A549 treated with GW870086 at 1 μM for 4 hours (cell line): ENCODE data around the gene AP2A2. TPM values are rescaled to one million over a fixed set of nuclear protein-coding genes. Genes with fewer than 3 reads are reported as not detected.

Source experiments
- total RNA-seq: library from RNA; stranded (reverse); fragments of 200-300 nt; extraction: Qiagen RNA extraction; gene quantifications from 5 replicates; pipeline ENCODE4 v1.2.3, GENCODE V29; 2022; ENCODE audit warnings: low read depth

Gene AP2A2
- 33.0 to 41.4 TPM (median 36.8 TPM) in 5 replicates for total RNA-seq

GRCh38 chr11:925496-926301, at the start of gene AP2A2:
AP2A2 (plus strand) TSS chr11:925870; CDS start chr11:926022, 152 bp downstream.

DNA sequence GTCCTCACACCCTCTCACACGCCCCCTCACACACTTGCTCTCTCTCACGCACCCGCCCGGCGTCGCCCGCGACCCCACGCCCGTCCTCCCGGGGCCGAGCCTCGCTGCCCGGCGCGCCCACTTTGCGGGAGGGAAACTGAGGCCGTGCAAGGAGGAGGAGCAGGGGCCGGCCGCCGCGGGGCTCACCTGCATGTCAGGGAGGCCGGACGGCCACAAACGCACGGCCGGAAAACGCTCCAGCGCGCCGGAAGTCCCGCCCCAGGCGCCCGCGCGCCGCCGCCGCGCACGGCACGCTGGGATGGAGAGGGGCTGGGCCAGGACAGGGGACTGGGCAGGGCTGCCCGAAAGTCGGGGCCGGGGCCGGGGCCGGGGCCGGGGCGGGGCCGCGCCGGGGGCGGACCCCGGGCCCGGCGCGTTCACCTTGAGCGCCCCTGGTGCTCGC, 15.1 kb upstream of the AP2A2 start, which contains the start of gene CHID1:
Gene CHID1 (minus strand): TSS at position 222 of the 442 bp plus-strand sequence. CDS start 5,994 bp downstream, outside the sequence.

GRCh38 chr11:1036303-1036923, 110.7 kb downstream of the AP2A2 start, which contains the start of gene MUC6:
MUC6 (minus strand) TSS chr11:1036718; CDS start chr11:1036655, 63 bp downstream.

Other genes with a start within 250 kb of the AP2A2 start
- gene DEAF1, start 230.6 kb upstream of the AP2A2 start, total RNA-seq, result 26.1 to 38.9 TPM (median 32.1 TPM) in 5 replicates
- 8.4 to 10.4 TPM (median 10.0 TPM) in 5 replicates for gene TMEM80, start 230.1 kb upstream of the AP2A2 start, total RNA-seq
- 76.9 to 131 TPM (median 114 TPM) in 5 replicates for gene EPS8L2, start 219.6 kb upstream of the AP2A2 start, total RNA-seq
- gene TALDO1, start 178.4 kb upstream of the AP2A2 start, total RNA-seq, result 394 to 439 TPM (median 414 TPM) in 5 replicates
- 36.6 to 48.9 TPM (median 44.7 TPM) in 5 replicates for gene GATD1, start 148.4 kb upstream of the AP2A2 start, total RNA-seq
- 1.2 to 2.7 TPM (median 1.9 TPM) in 5 replicates for gene CEND1, start 135.8 kb upstream of the AP2A2 start, total RNA-seq
- gene SLC25A22, start 127.6 kb upstream of the AP2A2 start, total RNA-seq, result 21.8 to 34.9 TPM (median 34.1 TPM) in 5 replicates
- gene PIDD1, start 120.6 kb upstream of the AP2A2 start, total RNA-seq, result 8.6 to 14.2 TPM (median 13.8 TPM) in 5 replicates
- gene RPLP2, start 115.9 kb upstream of the AP2A2 start, total RNA-seq, result 1,669 to 2,765 TPM (median 2,317 TPM) in 5 replicates
- gene PNPLA2, start 107.0 kb upstream of the AP2A2 start, total RNA-seq, result 36.8 to 63.3 TPM (median 53.7 TPM) in 5 replicates
- gene CRACR2B, start 98.0 kb upstream of the AP2A2 start, total RNA-seq, result 5.0 to 6.2 TPM (median 5.5 TPM) in 5 replicates
- gene CD151, start 92.9 kb upstream of the AP2A2 start, total RNA-seq, result 811 to 833 TPM (median 824 TPM) in 5 replicates
- gene POLR2L, start 83.3 kb upstream of the AP2A2 start, total RNA-seq, result 586 to 744 TPM (median 634 TPM) in 5 replicates
- 133 to 197 TPM (median 190 TPM) in 5 replicates for gene TSPAN4, start 83.0 kb upstream of the AP2A2 start, total RNA-seq
- 71.0 to 80.8 TPM (median 73.7 TPM) in 5 replicates for gene CHID1, start 15.1 kb upstream of the AP2A2 start, total RNA-seq
- 0.01 TPM in 1 of 5 replicates, not detected in the others for gene MUC6, start 110.8 kb downstream of the AP2A2 start, total RNA-seq
- gene MUC2, start 149.0 kb downstream of the AP2A2 start, total RNA-seq, result 0.07 to 0.24 TPM (median 0.11 TPM) in 5 replicates
- gene MUC5AC, start 232.1 kb downstream of the AP2A2 start, total RNA-seq, result 1.5 to 2.3 TPM (median 2.0 TPM) in 5 replicates